KBM-7 (cell line): Measurements from ENCODE around the gene CD276.

Source experiments
- DNase-seq: peaks from one replicate; pipeline ENCODE4 v3.0.0-alpha.2; 2015
- in situ Hi-C: fragments of 300-500 bp; cut with MboI; formaldehyde crosslinking; loops from 2 replicates; pipeline ENCODE4 v1.14.3; 2020; ENCODE audit warnings: low sequenced_read_pairs, low pct_unique_long_range_greater_than_20kb, mixed read lengths

The CD276 gene

DNA sequence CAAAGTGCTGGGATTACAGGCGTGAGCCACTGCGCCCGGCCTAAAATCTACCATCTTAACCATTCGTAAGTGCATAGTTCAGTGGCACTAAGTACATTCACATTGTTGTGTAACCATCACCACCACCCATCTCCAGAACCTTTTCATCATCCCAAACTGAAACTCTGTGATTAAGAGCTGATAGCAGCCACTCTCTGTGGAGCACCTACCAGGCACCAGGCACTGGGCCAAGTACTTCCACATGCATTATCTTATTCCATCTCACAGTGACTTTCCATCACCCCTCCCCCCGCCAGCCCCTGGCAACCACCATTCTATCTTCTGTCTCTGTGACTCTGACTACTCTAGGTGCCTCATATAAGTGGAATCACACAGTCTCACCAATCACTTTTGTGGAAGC is 71.3 kb downstream of the CD276 start:
- DNase-seq, result no peak
- in situ Hi-C loops, result no loop called here

DNA sequence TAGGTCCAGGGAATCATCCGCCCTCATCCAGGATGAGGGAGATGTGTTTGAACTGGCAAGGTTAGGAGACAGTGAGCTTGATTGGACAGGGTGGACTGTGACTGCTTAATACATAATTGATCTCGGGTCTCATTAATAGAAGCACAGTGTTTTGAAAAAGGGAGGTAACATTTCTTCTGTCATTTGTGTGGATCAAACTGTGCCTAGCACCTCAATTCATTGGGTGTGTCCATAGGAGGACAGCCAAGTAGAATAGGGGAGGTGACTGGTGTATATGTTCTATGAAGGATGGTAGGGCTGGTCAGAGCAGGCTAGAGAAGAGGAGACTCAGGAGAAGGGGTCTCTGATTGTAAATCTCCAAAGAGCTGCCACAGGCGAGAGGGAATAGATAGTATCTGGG is 71.8 kb downstream of the CD276 start:
- no peak for DNase-seq
- in situ Hi-C loops, result no loop called here

DNA sequence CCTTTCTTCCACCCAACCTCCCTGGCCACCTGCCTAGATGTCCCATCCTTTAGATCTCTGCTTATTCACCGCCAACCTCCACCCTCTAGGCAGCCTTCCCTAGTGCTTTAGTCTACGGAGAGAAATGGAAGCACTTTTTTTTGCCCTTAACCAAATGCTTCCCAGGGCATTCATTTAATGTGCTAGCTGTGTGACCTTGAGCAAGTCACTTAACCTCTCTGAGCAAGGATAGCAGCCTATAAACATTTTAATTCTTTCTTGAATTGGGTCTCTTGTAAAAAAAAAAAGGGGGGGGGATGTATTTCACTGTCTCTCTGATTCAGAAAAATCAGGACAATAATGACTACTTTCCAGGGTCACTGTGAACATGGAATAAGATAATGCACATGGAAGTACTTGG is 72.2 kb downstream of the CD276 start:
- no peak for DNase-seq
- in situ Hi-C loops, result no loop called here

DNA sequence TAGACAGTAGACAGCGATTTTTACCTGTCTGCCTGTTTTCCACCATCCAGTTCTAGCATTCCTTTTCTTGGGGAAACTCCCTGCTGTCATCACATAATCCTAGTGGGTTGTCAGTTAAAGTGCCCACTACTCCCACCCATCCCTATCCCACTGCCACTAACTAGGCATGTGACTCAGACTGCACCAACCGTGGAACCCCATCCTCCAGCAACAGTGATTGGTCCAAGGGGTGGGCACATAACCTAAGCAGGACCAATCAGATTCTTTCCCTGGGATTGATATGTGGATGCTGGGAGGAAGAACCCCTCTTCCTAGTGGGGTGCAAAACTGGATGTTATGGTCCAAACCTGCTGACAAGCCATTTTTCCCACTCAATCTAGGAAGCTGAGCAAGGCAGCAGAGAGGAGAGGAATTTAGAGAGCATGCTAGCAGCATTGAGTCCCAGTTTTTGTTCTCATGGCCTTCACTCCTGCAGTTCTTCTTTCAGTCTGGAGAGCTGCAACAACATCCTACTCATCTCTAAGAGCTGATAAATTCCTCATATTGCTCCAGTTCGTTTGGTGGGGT is 72.8 kb downstream of the CD276 start:
- no peak for DNase-seq
- in situ Hi-C loops, result no loop called here

DNA sequence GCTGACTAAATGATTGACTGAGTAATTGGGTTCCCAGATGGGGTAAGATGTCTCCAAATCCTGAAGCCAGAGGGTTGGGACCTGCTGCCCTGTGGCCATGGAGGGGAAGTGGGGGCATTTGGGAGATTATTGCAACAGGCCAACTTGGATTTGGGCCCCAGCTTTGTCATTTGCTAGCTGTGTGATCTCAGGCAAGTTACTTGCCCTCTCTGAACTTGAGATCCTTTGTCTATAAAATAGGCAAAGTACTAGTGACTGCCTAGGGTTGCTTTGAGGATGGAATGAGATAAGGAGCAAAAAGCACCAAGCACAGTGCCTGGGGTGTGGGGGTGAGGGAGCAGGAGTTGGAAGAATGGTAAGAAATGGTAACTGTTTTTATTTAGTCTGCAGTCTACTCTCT is 73.4 kb downstream of the CD276 start:
- DNase-seq, result no peak
- in situ Hi-C loops, result no loop called here

DNA sequence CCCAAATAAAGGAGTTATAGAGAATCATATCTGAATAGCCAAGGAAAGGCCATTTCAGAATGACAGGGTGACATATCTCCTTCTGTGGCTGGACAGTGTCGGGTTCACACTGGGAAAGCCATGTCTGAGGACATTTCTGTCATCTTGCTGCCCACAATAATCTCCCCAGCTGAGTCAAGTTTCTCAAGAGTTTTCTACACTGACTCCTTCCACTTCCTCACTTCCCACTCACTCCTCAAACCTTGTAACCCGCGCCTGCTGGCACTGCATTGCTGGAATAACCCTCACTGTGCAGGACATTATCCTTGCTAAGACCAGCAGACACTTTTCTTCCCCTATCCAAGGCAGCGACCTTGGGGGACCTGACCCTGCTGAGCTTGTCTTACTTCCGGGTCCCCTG is 74.3 kb downstream of the CD276 start:
- DNase-seq, result no peak
- in situ Hi-C loops, result no loop called here

DNA sequence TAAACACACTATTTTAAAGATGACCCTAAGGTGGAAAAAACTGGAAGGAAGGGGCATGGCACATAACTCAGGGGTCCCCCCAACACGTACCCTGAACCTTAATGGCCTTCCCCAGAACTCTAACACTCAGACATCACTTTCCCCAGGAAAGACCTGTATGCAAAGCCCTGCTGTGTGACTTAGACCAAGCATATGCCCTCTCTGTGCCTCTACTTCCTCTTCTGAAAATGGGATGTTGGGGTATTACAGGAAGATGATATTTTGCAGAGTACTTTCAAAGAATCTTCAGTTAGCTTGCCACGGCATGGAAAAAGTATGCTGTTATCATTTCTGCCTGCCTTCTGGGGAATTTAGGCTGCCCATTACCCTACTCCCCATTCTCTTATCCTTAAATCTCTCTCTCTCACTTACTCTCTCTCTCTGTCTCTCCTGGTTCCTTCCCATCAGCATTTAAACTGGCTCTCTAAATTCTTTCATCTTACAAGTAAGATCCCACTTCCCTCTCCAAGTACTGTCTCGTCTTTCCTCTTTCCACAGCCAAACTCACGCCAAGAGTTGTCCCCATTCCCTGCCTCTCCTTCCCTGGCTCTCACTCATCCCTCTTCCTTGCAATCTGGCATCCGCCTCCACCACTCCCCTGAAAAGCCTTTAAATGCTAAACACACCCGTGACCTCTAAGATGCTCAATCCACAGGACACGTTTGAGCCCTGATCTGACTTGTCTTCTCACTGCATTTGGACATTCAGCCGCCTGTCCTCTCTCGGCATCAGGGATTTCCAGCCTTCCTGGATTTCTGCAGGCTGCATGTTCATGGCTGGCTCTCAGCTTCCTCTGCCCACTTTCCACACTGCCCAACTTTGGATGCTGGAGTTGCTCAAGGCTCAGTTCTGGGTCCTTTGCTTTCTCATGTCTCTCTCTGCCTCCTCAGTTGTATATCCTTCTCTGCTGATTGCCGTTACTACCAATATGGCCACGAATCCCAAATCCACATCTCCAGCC is 76.4 kb downstream of the CD276 start:
- in situ Hi-C loops, result no loop called here
- DNase-seq, result no peak

DNA sequence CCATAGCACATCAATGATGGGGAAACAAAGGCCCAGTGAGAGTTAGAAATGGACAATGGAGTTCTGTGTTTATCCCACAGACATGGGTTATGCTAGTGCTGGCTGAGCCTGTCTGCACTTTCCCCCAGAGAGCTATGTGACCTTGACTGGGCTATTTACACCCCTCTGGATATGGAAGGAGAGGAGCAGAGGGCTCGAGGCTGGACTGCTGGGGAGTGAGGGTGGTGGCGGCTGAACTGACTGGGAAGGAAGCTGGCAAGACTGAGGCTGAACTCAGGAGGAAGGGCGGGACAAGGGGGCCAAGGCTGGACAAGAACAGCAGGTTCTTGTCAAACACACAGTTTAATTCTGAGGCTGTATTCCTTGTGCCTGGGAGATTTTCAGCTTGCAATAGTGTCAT is 79.7 kb downstream of the CD276 start:
- in situ Hi-C loops, result no loop called here
- DNase-seq, result no peak
